Neural progenitor cell (in vitro differentiated cells): ENCODE results near the gene HTR3C.

Experiments used
- CTCF ChIP-seq: fragments of 200-600 bp; sonication (generic); IDR thresholded peaks from 2 replicates; pipeline ENCODE4 v1.5.1; 2017; ENCODE audit warnings: antibody characterized with exemption, mild to moderate bottlenecking
- EZH2 ChIP-seq: fragments of 200-600 bp; sonication (generic); IDR thresholded peaks from 2 replicates; pipeline ENCODE4 v1.6.1; 2017; ENCODE audit warnings: antibody characterized with exemption, mild to moderate bottlenecking, moderate library complexity
- EZH2phosphoT487 ChIP-seq: fragments of 200-600 bp; sonication (generic); IDR thresholded peaks from 2 replicates; pipeline ENCODE4 v1.6.1; 2017; ENCODE audit warnings: antibody characterized with exemption

DNA sequence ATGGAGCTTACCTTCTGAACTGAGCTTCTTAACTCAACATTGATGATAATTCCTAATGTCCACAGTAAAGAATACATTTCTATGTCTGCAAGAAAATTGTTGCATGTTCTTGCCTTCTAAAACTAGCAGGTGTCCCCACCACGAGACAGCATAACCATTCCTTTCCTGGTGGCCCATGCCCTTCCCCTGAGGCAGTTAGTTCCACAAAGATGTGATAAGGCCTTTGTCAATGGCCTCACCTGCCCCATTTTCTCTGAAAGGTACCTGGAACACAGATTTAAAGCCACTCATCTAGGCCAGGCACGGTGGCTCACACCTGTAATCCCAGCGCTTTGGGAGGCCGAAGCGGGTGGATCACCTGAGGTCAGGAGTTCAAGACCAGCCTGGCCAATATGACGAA, 23.1 kb downstream of the HTR3C start:
- TF ChIP-seq CTCF (no peak), EZH2phosphoT487 (no peak), EZH2 (no peak)
